Heart left ventricle (tissue), 13 donors: Measurements from ENCODE around the gene ARRB1.

Experiments used
- POLR2A ChIP-seq, 2 donors: fragments of 450-650 bp; IDR thresholded peaks; one replicate each; pipeline ENCODE4 v1.6.1; 2017; ENCODE audit warnings: antibody characterized with exemption in 2 of 2, mild to moderate bottlenecking in 2 of 2, moderate library complexity in 2 of 2
- TF ChIP-seq, protein P1 (sequence below), 12 donors: fragments of 200-600 bp; sonication (generic) in 4 of 12; IDR thresholded peaks; one replicate each; pipeline versions ENCODE4 v1.5.0 to v1.8.0; 2018 to 2022; ENCODE audit warnings: antibody characterized with exemption in 12 of 12, mild to moderate bottlenecking in 5 of 12
- donor health status: ischemic (EF 13 %, LVEDD 7.1; RV severe dilation, severe dysfunction).
- donor health status: DM: no; HTN: yes; CAD: no.
- donor health status: DM: no; HTN: no; CAD: no.
- donor health status: ischemic (EF 25% LVEDD 6.9; RV normal size, moderate dysfunction).
- donor health status: ischemic (EF 25% LVEDD 5.7; RV mildly dilated, moderate dysfunction).
- donor health status: ischemic (EF 35%, LVEDD 5.7; RV mildly dilated, moderate dysfunction).
- donor health status: nonischemic (EF 11% LVEDD 7.7; RV severe dilation, severe dysfunction).
- donor health status: DM: yes; HTN: yes; CAD: no.
- donor health status: PGD.
- donor health status: ischemic (EF 29% LVEDD 5.4; RV normal size, mild dysfunction).
- donor health status: nonischemic (EF 23%, LVEDD 6.1; RV moderate dilation, normal function).

GRCh38 chr11:75311858-75312288 lies 39.6 kb downstream of the ARRB1 start:
- TF ChIP-seq, protein P1, sequence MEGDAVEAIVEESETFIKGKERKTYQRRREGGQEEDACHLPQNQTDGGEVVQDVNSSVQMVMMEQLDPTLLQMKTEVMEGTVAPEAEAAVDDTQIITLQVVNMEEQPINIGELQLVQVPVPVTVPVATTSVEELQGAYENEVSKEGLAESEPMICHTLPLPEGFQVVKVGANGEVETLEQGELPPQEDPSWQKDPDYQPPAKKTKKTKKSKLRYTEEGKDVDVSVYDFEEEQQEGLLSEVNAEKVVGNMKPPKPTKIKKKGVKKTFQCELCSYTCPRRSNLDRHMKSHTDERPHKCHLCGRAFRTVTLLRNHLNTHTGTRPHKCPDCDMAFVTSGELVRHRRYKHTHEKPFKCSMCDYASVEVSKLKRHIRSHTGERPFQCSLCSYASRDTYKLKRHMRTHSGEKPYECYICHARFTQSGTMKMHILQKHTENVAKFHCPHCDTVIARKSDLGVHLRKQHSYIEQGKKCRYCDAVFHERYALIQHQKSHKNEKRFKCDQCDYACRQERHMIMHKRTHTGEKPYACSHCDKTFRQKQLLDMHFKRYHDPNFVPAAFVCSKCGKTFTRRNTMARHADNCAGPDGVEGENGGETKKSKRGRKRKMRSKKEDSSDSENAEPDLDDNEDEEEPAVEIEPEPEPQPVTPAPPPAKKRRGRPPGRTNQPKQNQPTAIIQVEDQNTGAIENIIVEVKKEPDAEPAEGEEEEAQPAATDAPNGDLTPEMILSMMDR (IDR thresholded peaks at IDR 0.05): peak in 1 of 12 donors; percentile 8
- TF ChIP-seq POLR2A (IDR thresholded peaks at IDR 0.05): peak in 1 of 2 donors; percentile 74
